ENCODE results near the gene UBE2QL1.

The UBE2QL1 gene, protein sequence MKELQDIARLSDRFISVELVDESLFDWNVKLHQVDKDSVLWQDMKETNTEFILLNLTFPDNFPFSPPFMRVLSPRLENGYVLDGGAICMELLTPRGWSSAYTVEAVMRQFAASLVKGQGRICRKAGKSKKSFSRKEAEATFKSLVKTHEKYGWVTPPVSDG

GRCh38 chr5:6448622-6449464, at the start of gene UBE2QL1:
TSS of gene UBE2QL1 (plus strand) at chr5:6448859. CDS start at chr5:6448894, 35 bp downstream.
- no peak for DNase-seq

- no peak for DNase-seq
Observed at GRCh38 chr5:6399980-6400910, 48.4 kb upstream of the UBE2QL1 start.

- DNase-seq: no peak
Observed at GRCh38 chr5:6401410-6401809, 47.2 kb upstream of the UBE2QL1 start.

GRCh38 chr5:6402939-6403338, 45.7 kb upstream of the UBE2QL1 start:
- DNase-seq: no peak

DNA sequence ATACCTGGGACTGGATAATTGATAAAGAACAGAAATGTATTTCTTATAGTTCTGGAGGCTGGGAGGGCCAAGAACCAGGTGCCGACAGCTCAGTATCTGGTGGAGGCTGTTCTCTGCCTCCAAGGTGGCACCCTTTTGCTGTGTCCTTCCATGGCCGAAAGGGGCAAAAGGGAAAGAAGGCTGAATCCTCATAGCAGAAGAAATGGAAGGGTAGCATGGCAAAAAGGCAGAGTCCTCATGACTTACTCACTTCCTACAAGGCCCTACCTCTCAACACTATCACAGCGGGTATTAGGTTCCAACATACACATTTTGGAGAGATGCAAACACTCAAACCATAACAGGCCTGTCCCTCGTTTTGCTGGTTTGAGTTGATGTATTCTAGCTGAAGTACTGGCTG, 45.2 kb upstream of the UBE2QL1 start:
- no peak for DNase-seq

DNA sequence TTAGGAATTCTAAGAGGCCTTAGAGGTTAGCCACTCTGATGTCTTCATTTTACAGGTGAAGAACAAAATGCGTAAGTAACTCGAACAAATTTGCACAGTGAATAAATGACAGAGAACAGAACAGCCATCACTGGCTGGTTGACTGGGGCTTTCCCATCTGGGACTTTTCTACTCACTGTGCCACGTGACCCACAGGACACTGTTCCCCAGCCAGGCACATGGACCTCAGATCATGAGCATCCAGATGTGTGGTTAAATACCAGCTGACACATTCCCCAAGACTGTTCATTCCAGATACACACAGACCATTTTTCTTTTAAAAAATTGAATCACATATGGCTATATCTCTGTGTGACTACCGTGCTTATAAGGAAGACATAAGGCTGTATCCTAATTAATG, 44.5 kb upstream of the UBE2QL1 start:
- DNase-seq: no peak

GRCh38 chr5:6405591-6405990, 43.1 kb upstream of the UBE2QL1 start:
- no peak for DNase-seq

GRCh38 chr5:6407558-6408259, 41.0 kb upstream of the UBE2QL1 start:
- no peak for DNase-seq

DNA sequence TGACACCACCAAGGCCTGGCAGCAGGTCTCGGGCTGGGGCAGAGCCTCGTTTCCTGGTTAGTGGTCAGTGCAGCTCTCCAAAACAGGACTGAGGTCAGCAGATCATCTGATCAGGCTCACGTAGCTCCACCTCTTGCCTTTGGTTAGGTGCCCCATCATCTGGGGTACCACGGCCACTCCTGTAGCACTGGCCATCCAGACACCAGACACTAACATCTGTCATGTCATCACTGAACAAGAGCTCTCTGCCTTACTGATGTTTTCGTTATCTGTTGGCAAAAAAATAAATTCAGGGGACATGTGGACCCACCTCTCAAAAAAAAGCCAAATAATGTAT, 40.4 kb upstream of the UBE2QL1 start:
- DNase-seq: no peak

- no peak for DNase-seq
Observed at GRCh38 chr5:6408627-6409446, 39.8 kb upstream of the UBE2QL1 start.

- DNase-seq: no peak
Observed at GRCh38 chr5:6410421-6410820, 38.2 kb upstream of the UBE2QL1 start.

- DNase-seq: no peak
Observed at GRCh38 chr5:6411141-6411540, 37.5 kb upstream of the UBE2QL1 start.

DNA sequence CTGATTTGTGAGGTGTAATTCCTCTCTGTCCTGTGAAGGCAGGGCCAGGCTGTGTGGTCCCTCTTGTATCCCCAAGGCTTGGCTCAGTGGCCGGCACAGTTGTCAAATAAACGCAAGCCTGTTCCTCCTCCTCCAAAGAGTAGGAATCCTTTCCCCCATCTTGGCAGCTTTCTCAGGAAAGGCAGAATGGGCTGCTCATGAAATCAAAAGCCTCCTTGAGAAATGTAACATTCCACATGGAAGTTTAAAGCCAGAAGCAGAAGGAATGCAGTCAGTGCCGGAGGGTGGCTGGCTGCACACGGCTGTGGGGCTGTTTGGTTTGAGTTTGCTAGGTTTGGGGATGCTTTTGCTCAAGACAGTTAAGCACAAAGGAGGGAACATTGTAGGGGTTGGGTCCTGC, 35.8 kb upstream of the UBE2QL1 start:
- no peak for DNase-seq

GRCh38 chr5:6417657-6418056, 31.0 kb upstream of the UBE2QL1 start:
- DNase-seq: no peak

DNA sequence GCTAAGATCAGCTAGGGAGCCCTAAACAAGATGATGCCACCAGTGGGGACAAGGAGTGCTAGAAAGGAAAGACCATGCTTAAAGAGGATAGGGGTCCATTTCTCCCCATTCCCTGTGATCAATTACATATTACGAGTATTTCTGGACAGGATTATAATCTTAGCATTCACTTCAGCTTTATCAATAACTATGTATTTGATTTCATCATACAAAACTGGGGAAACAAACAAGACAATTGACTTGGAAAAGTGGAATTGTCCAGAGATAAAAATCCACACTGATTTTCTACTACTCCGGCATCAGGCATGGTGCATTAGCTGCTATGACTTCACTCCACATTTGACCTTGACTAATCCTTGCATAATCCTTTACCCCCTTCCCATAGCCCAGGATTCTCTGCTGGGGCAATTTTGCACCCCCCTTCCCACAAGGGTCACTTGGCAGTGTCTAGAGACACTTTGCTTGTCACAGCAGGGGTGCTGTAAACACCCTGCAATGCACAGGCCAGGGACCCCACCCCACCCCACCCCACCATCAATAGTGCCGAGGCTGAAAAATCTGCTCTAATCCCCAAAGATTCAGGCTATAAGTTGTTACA, 29.9 kb upstream of the UBE2QL1 start:
- DNase-seq: no peak

- DNase-seq: no peak
Observed at GRCh38 chr5:6419340-6419852, 29.3 kb upstream of the UBE2QL1 start.

- no peak for DNase-seq
Observed at GRCh38 chr5:6423327-6424109, 25.1 kb upstream of the UBE2QL1 start.

GRCh38 chr5:6424110-6424659, 24.5 kb upstream of the UBE2QL1 start:
- DNase-seq: no peak

DNA sequence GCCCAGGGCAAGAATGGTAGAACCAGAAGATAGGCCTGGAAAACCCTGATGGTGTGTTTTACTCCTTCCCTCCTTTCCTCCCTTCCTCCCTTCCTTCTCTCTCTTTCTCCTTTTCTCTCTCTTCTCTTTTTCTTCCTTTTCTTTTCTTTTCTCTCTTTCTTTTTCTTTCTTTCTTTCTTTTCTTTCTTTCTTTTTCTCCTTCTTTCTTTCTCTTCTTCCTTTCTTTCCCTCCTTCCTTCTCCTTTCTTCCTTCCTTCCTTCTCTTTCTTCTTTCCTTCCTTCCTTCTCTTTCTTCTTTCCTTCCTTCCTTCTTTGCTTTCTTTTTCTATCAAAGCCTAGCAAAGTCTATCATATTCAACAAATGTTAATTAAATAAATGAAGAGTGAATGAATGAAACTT, 24.0 kb upstream of the UBE2QL1 start:
- DNase-seq: no peak

DNA sequence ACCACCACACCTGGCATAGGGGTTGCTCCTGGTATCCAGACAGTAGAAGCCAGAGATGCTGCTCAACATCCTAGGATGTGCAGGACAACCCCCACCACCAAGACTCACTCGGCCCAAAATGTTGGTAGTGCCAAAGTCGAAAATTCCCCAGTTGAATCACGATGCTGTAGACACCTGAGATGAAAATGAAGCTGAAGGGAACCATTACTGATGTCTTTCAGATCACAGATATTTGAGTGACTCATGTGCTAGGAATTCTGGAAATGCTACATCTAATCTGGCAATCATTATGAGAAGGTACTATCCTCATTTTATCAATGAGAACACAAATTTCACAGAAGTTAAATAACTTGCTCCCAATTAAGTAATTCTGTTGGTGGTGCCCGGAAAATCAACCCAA, 21.0 kb upstream of the UBE2QL1 start:
- no peak for DNase-seq
